Lower leg skin (tissue), 3 donors: ENCODE data around the gene RAB3GAP1.

Experiments
- POLR2A ChIP-seq, 2 donors: fragments of 450-650 bp; IDR thresholded peaks; one replicate each; pipeline ENCODE4 v1.6.1; 2016 to 2017; ENCODE audit warnings: antibody characterized with exemption in 2 of 2, mild to moderate bottlenecking in 1 of 2, moderate library complexity in 1 of 2
- TF ChIP-seq, protein P1 (sequence below), 3 donors: fragments of 450-650 bp; IDR thresholded peaks; one replicate each; pipeline ENCODE4 v1.5.1; 2016; ENCODE audit warnings: antibody characterized with exemption in 3 of 3, mild to moderate bottlenecking in 3 of 3, moderate library complexity in 2 of 3

DNA sequence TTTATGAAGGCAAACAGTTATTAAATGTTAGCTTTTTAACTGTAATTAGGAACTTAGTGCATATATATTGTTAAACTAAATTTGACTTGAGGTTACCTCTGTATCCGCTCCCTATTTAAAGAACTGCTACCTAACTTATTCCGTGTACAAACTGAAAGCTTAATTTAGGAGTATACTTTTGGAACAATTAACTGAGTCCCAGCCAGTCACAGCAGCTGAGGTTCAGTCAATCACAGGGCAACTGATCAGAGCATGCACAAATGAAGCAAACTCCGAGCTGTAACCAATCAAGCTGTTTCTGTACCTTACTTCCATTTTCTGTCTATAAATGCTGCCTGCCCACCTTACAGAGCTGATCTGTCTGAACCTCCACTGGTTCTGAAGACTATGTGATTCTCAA is 61.2 kb downstream of the RAB3GAP1 start:
- TF ChIP-seq, protein P1, sequence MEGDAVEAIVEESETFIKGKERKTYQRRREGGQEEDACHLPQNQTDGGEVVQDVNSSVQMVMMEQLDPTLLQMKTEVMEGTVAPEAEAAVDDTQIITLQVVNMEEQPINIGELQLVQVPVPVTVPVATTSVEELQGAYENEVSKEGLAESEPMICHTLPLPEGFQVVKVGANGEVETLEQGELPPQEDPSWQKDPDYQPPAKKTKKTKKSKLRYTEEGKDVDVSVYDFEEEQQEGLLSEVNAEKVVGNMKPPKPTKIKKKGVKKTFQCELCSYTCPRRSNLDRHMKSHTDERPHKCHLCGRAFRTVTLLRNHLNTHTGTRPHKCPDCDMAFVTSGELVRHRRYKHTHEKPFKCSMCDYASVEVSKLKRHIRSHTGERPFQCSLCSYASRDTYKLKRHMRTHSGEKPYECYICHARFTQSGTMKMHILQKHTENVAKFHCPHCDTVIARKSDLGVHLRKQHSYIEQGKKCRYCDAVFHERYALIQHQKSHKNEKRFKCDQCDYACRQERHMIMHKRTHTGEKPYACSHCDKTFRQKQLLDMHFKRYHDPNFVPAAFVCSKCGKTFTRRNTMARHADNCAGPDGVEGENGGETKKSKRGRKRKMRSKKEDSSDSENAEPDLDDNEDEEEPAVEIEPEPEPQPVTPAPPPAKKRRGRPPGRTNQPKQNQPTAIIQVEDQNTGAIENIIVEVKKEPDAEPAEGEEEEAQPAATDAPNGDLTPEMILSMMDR (IDR thresholded peaks at IDR 0.05) = no peak
- no peak for TF ChIP-seq POLR2A (IDR thresholded peaks at IDR 0.05)
